ENCODE data around the gene MYL5.

The MYL5 gene

GRCh38 chr4:656436-657337 is 17.7 kb upstream of the MYL5 start:
- TF ChIP-seq CTCF (IDR thresholded peaks at IDR 0.05; ENCODE audit: insufficient read depth, low read length, poor library complexity, severe bottlenecking) (no peak), EZH2phosphoT487 (conservative IDR thresholded peaks at IDR 0.05; ENCODE audit: low read length) (no peak)
- Histone ChIP-seq H3K27ac (ENCODE audit: low read depth, low read length) (no peak overlapping the region), H3K79me2 (ENCODE audit: insufficient read depth, low read length) (no peaks in the 10 kb centered on the region), H3K27me3 (ENCODE audit: low read length) (no peaks in the 10 kb centered on the region), H3K9me2 (replicated peaks; ENCODE audit: insufficient read depth, low read length) (no peaks in the 10 kb centered on the region), H3F3A (ENCODE audit: insufficient read depth) (no peaks in the 10 kb centered on the region), H3K36me3 (ENCODE audit: low read length) (no peaks in the 10 kb centered on the region), H4K20me1 (ENCODE audit: low read depth, low read length) (no peaks in the 10 kb centered on the region), H3K9ac (ENCODE audit: low read length) (no peak overlapping the region), H3K4me3 (ENCODE audit: insufficient read depth, low read length, poor library complexity, severe bottlenecking) (no peak overlapping the region), H3K4me2 (ENCODE audit: low read depth, low read length, poor library complexity, severe bottlenecking) (no peak overlapping the region), H2AFZ (ENCODE audit: low read depth, low read length, severe bottlenecking) (no peak overlapping the region), H3K9me3 (ENCODE audit: insufficient read depth, low read length) (no peaks in the 10 kb centered on the region)

GRCh38 chr4:657338-657833 is 17.0 kb upstream of the MYL5 start:
- no peaks in the 10 kb centered on the region for H3K79me2 ChIP-seq (ENCODE audit: insufficient read depth, low read length)
- no peaks in the 10 kb centered on the region for H3K9me2 ChIP-seq (replicated peaks; ENCODE audit: insufficient read depth, low read length)
- no peaks in the 10 kb centered on the region for H4K20me1 ChIP-seq (ENCODE audit: low read depth, low read length)
- no peaks in the 10 kb centered on the region for H3K9me3 ChIP-seq (ENCODE audit: insufficient read depth, low read length)
- no peak overlapping the region for H3K4me2 ChIP-seq (ENCODE audit: low read depth, low read length, poor library complexity, severe bottlenecking)
- TF ChIP-seq EZH2phosphoT487 (conservative IDR thresholded peaks at IDR 0.05; ENCODE audit: low read length) (no peak), CTCF (IDR thresholded peaks at IDR 0.05; ENCODE audit: insufficient read depth, low read length, poor library complexity, severe bottlenecking) (no peak)
- H3F3A ChIP-seq (ENCODE audit: insufficient read depth) = no peaks in the 10 kb centered on the region
- H3K36me3 ChIP-seq (ENCODE audit: low read length) = no peaks in the 10 kb centered on the region
- no peak overlapping the region for H3K4me3 ChIP-seq (ENCODE audit: insufficient read depth, low read length, poor library complexity, severe bottlenecking)
- no peak overlapping the region for H3K9ac ChIP-seq (ENCODE audit: low read length)
- H2AFZ ChIP-seq (ENCODE audit: low read depth, low read length, severe bottlenecking) = no peak overlapping the region
- no peaks in the 10 kb centered on the region for H3K27me3 ChIP-seq (ENCODE audit: low read length)
- H3K27ac ChIP-seq (ENCODE audit: low read depth, low read length) = no peak overlapping the region

GRCh38 chr4:657834-658667 is 16.3 kb upstream of the MYL5 start:
- Histone ChIP-seq H3K9me2 (replicated peaks; ENCODE audit: insufficient read depth, low read length) (no peaks in the 10 kb centered on the region), H4K20me1 (ENCODE audit: low read depth, low read length) (no peaks in the 10 kb centered on the region), H3K79me2 (ENCODE audit: insufficient read depth, low read length) (no peaks in the 10 kb centered on the region), H3K4me2 (ENCODE audit: low read depth, low read length, poor library complexity, severe bottlenecking) (no peak overlapping the region), H3K36me3 (ENCODE audit: low read length) (no peaks in the 10 kb centered on the region), H3K9me3 (ENCODE audit: insufficient read depth, low read length) (no peaks in the 10 kb centered on the region), H3F3A (ENCODE audit: insufficient read depth) (no peaks in the 10 kb centered on the region), H2AFZ (ENCODE audit: low read depth, low read length, severe bottlenecking) (no peak overlapping the region), H3K9ac (ENCODE audit: low read length) (no peak overlapping the region), H3K27me3 (ENCODE audit: low read length) (no peaks in the 10 kb centered on the region), H3K4me3 (ENCODE audit: insufficient read depth, low read length, poor library complexity, severe bottlenecking) (no peak overlapping the region), H3K27ac (ENCODE audit: low read depth, low read length) (no peak overlapping the region)
- no peak for TF ChIP-seq CTCF (IDR thresholded peaks at IDR 0.05; ENCODE audit: insufficient read depth, low read length, poor library complexity, severe bottlenecking)
- no peak for TF ChIP-seq EZH2phosphoT487 (conservative IDR thresholded peaks at IDR 0.05; ENCODE audit: low read length)
